Measurements from ENCODE around the gene TMC2.

- TF ChIP-seq CTCF (IDR thresholded peaks at IDR 0.05) (no peak), EZH2phosphoT487 (IDR thresholded peaks at IDR 0.05) (no peak), EZH2 (IDR thresholded peaks at IDR 0.05) (no peak)
Measured at GRCh38 chr20:2535711-2536559, 438 bp upstream of the TMC2 start.

Data from neural progenitor cell (in vitro differentiated cells).